D721Med (cell line): Measurements from ENCODE around the gene DNAJB6.

ENCODE experiments used
- DNase-seq: peaks from one replicate; pipeline ENCODE4 v3.0.0; 2011; ENCODE audit warnings: low spot score; ENCODE audit not compliant: insufficient read length
- FAIRE-seq: peaks from 2 replicates; lab custom pipeline; 2011; peaks lifted over from hg19 to GRCh38; lab: Jason Lieb, UNC
- TF ChIP-seq, protein P1 (sequence below): IDR thresholded peaks from 2 replicates; pipeline ENCODE4 v1.5.1; 2012; ENCODE audit warnings: mild to moderate bottlenecking, control low read depth; ENCODE audit not compliant: insufficient read depth; ENCODE audit errors: missing control alignments

The DNAJB6 gene

DNA sequence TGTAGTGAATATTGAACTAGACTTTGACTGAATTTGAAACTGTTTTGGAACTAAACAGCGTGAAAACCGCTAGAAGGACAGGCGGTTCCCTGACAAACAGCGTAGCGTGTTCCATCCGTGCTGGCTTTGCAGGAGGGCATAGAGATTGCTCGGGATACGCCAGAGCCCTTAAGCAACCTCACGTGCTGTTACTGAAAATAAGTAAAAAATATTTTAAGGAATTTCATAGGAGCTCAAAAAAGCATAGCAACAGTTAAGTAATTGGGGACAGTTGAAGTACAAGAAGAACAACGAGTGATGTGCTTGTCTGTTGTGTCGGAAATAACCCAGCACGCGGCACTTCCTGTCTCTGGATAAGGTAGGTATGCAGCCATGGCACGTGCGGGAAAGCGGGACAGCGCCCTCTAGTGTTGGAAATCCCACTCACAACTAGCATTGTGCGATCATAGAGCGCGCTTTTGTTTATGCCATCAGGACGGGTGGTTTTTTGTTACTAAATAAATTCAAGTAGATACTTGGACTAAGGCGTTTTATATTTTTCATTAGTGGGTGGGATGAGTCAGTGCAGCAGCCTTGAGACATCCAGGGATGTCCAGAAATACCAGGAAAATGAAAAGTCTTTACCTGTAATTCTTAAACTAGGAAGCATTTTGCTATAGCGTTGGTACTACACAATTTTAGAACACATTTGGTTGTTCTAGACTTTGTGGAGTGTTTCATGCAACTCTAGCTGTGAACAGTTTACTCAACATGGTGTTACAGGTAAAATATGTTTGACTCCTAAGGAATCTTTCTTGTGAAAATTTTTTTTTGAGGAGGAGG, 50.4 kb downstream of the DNAJB6 start:
- DNase-seq (no peak), FAIRE-seq (no peak)
- TF ChIP-seq, protein P1, sequence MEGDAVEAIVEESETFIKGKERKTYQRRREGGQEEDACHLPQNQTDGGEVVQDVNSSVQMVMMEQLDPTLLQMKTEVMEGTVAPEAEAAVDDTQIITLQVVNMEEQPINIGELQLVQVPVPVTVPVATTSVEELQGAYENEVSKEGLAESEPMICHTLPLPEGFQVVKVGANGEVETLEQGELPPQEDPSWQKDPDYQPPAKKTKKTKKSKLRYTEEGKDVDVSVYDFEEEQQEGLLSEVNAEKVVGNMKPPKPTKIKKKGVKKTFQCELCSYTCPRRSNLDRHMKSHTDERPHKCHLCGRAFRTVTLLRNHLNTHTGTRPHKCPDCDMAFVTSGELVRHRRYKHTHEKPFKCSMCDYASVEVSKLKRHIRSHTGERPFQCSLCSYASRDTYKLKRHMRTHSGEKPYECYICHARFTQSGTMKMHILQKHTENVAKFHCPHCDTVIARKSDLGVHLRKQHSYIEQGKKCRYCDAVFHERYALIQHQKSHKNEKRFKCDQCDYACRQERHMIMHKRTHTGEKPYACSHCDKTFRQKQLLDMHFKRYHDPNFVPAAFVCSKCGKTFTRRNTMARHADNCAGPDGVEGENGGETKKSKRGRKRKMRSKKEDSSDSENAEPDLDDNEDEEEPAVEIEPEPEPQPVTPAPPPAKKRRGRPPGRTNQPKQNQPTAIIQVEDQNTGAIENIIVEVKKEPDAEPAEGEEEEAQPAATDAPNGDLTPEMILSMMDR: peak; percentile 82

DNA sequence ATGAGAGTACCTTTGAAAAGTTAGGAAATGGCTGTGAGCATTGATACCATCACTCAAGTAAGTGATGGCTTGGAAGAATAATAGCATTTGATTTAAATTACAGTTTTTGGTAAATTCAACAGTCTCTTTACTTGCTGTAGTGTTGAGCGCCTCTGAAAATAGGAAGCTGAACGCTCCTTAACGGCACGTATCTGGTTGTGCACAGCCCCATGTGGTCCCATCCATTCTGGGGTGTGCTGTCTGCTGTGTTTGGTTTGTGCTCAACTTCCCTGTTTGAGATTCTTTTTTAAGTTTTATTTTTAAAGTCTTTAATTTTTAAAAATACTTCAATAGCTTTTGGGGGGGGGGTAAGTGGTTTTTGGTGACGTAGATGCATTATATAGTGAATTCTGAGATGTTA, 51.5 kb downstream of the DNAJB6 start:
- TF ChIP-seq, protein P1: no peak
- FAIRE-seq (no peak), DNase-seq (no peak)

DNA sequence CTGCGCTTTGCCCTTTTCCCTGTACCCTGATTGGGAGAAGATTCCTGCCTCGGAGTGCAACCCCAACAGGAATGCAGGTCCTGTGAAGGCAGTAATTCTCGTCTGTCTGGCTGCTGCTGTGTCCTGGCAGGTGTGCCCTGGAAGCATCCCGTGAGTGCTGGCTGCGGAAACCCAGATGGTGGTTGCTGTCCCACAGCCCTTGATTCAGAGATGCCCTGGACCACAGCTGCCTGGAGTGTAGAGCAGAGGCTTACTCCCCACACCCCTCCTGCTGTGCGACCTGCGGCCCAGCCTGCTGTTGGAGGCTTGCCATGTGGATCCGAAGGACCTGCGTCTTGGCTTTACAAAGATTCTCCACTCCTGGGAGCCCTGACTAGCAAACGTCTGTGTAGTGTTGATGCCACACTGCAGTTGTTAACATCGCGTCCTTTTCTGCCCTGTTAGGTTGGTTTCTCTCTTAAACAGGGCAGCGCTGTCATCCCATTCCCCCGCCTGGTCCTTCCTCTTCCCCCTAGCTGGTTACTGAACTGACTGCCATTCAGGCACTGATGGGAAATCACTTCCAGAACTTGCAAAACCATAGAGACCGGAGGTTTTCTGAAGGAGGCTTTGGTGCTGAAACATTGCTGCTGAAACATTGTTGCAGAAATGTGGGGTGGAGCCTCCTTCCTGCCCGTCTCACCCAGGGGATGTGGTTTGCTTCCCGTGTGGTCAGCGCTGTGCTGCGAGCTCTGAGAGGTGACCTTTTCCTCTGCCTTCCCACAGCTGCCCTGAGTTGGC, 53.3 kb downstream of the DNAJB6 start:
- TF ChIP-seq, protein P1: no peak
- FAIRE-seq: no peak
- DNase-seq: no peak

DNA sequence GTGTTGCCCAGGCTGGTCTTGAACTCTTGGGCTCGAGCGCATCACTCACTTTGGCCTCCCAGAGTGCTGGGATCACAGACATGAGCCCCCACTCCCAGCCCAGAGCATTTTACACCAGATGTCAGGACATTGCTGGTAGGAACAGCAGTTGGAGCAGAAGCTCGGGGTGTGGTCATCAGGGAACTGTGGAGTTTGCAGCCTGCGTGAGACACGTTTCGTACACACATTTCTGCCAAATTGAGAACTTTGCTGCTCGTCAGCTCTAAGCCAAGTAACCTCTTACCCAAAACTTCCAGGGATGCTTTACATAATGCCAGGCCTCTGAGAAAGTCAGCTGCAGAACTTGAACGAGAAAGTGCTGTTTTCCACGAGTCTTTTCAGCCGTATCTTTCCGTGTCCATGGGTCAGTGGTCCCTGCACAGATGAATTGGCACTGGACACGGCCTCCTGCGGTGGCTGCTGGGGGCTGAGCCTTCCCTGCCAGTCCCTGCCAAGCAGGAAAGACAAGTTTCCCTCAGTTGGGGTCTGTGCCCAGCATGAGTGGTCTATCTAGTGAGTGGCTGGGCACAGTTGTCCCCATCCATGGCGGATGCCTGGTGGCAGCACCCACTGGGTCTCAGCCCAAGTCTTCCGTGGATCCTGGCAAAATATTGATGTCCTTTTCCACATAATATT, 54.4 kb downstream of the DNAJB6 start:
- TF ChIP-seq, protein P1: no peak
- DNase-seq (no peak), FAIRE-seq (no peak)

DNA sequence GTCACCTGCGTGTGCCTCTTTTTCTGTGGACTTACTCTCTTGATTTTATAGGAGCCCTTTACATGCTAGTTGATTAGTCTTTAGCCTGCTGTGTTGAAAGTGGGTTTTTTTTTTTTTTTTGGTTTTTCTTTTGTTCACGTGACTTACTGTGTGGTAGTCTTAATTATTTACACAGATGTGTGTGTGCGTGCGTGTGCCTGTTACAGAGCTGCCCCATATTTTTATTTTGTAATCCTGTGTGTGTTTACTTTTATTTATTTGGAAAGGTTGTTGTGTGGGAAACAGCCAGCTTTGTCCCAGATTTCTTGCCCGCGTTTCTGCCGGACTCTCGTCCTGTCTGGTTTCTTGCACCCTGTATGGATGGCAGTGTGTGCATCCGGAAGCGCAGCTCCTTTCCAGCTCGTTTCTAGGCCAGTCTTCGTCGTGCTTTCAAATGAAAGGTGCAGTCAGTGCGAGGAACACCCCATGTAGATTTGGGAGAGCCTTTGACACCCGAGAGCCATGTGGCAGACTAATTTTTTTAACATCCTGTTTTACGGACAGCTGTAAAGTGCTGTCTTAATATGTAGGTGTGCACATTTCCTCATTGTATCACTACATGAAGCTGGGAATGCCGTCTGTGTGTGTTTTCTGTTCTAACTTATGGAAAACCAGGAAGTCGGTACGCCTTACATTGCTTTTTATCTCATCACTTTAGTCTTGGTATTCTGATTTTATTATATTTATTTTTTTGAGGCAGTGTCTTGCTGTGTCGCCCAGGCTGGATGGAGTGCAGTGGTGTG, 55.6 kb downstream of the DNAJB6 start:
- TF ChIP-seq, protein P1: no peak
- FAIRE-seq (no peak), DNase-seq (no peak)

DNA sequence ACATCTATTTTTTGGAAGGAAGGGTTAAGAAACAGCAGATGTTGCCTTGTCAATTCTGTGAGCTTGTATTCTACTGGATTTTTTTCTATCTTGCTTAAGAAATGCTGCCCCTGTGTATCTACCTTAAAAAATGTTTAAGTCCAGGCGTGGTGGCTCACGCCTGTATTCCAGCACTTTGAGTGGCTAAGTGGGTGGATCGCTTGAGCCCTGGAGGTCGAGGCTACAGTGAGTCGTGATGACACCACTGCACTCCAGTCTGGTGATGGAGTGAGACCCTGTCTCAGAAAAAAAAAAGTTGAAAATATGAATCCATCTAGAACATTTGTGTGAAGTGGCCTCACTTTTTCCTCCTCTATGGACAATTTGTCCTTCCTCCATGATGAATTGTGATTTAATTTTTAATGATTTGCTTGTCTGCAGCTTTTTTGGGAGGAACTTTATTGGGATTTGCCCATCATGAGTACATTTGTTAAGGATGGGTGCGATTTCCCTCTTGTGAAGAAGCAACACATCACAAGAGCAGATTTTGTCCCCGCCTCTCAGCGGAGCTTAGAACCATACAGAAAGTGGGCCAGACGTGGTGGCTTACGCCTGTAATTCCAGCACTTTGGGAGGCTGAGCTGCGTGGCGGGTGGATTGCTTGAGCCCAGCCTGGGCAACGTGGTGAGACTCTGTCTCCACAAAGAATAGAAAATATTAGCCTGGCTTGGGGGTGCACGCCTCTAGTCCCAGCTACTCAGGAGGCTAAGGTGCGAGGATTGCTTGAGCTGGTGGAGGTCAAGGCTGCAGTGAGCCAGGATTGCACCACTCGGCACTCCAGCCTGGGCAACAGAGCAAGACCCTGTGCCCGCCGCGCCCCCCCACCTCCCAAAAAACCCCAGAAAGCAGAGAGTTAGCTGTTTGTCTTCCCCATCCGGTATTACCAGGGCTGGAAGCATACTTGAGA, 57.7 kb downstream of the DNAJB6 start:
- TF ChIP-seq, protein P1: no peak
- FAIRE-seq (no peak), DNase-seq (no peak)
